ENCODE measurements around the gene TMEM255B. TPM values are rescaled to one million over a fixed set of nuclear protein-coding genes. Genes with fewer than 3 reads are reported as not detected.

The TMEM255B gene
- total RNA-seq, 1 experiment from 2014 or later: 2.8 TPM

DNA sequence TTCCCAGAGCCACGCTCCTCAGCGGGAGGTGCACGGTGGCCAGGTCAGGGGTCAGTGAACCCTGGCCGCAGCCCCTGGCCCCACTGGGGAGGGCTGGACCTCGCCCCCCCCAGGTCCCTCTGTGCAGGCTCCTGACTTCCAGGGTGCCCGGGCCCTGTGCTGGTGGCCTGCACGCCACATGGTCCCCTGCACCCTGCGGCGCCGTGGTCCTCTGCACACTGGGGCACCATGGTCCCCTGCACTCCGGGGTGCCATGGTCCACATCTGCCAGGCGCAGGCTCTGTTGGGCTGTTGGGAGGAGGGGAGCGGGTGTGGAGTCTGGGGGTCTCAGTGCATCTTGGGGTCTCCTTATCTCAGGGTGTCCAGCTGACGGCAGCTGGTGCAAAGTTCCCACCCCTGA is 23.3 kb upstream of the TMEM255B start:
- no peak overlapping the region for H3K56ac ChIP-seq (ENCODE audit: insufficient read length, low read depth, low read length)
- no peaks in the 10 kb centered on the region for H3K27me3 ChIP-seq (ENCODE audit: insufficient read depth, low read length)
- H2BK20ac ChIP-seq (ENCODE audit: low read depth, low read length, poor library complexity, severe bottlenecking): no peak overlapping the region
- H3K79me2 ChIP-seq (ENCODE audit: insufficient read depth, low read length): no peaks in the 10 kb centered on the region
- H2BK120ac ChIP-seq (ENCODE audit: low read depth, low read length, poor library complexity, severe bottlenecking): no peak overlapping the region
- no peaks in the 10 kb centered on the region for H3K23me2 ChIP-seq (ENCODE audit: insufficient read length, low read depth, low read length, poor library complexity, severe bottlenecking)
- Mint-ChIP-seq H3K4me3 (no peak overlapping the region), H3K4me1 (peaks cover 0 to 6% of the 10 kb centered on the region in 2 experiments; a peak in 3 of 4 replicates), H3K9me3 (peaks cover 5 to 10% of the 10 kb centered on the region in 2 experiments; a peak in 3 of 5 replicates), H3K27me3 (ENCODE audit: low read depth) (peaks cover 4% of the 10 kb centered on the region), H3K36me3 (ENCODE audit: insufficient read depth in 1 of 3, low read depth in 3 of 3) (peaks cover 0 to 3% (median 0%) of the 10 kb centered on the region in 3 experiments; a peak in 1 of 7 replicates), H3K27ac (no peak overlapping the region)
- TF ChIP-seq, protein P1, sequence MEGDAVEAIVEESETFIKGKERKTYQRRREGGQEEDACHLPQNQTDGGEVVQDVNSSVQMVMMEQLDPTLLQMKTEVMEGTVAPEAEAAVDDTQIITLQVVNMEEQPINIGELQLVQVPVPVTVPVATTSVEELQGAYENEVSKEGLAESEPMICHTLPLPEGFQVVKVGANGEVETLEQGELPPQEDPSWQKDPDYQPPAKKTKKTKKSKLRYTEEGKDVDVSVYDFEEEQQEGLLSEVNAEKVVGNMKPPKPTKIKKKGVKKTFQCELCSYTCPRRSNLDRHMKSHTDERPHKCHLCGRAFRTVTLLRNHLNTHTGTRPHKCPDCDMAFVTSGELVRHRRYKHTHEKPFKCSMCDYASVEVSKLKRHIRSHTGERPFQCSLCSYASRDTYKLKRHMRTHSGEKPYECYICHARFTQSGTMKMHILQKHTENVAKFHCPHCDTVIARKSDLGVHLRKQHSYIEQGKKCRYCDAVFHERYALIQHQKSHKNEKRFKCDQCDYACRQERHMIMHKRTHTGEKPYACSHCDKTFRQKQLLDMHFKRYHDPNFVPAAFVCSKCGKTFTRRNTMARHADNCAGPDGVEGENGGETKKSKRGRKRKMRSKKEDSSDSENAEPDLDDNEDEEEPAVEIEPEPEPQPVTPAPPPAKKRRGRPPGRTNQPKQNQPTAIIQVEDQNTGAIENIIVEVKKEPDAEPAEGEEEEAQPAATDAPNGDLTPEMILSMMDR (conservative IDR thresholded peaks at IDR 0.05): no peak
- H3K27ac ChIP-seq (ENCODE audit: insufficient read length, low read depth, low read length): no peak overlapping the region
- no peak overlapping the region for H2AK5ac ChIP-seq (ENCODE audit: insufficient read length, low read length)
- H3K4me2 ChIP-seq (ENCODE audit: insufficient read depth, insufficient read length, low read length): no peak overlapping the region
- no peak overlapping the region for H3K14ac ChIP-seq (ENCODE audit: insufficient read depth, low read length)
- no peak overlapping the region for H3T11ph ChIP-seq (ENCODE audit: low read length)
- H3K4me1 ChIP-seq (ENCODE audit: insufficient read depth, low read length): no peaks in the 10 kb centered on the region
- no peak overlapping the region for H3K23ac ChIP-seq (ENCODE audit: insufficient read length, low read depth, low read length)
- H2BK12ac ChIP-seq (ENCODE audit: insufficient read length, low read depth, low read length): no peak overlapping the region
- H3K9me3 ChIP-seq (ENCODE audit: control insufficient read depth, low read depth, low read length): no peaks in the 10 kb centered on the region
- no peak overlapping the region for H2BK15ac ChIP-seq (ENCODE audit: low read depth, low read length)
- H3K18ac ChIP-seq (ENCODE audit: insufficient read length, low read depth, low read length): no peak overlapping the region
- H3K79me1 ChIP-seq (ENCODE audit: insufficient read depth, low read depth, low read length, poor library complexity, severe bottlenecking): no peaks in the 10 kb centered on the region
- H2BK5ac ChIP-seq (ENCODE audit: insufficient read length, low read length): no peak overlapping the region
- WGBS (ENCODE audit: extremely low coverage, insufficient read length, low lambda C conversion rate): no CpG with 5 or more reads among the region's 14 CpGs
- DNase-seq: no peak
- no peak overlapping the region for H4K5ac ChIP-seq (ENCODE audit: insufficient read length, low read depth, low read length)
- H2AFZ ChIP-seq (ENCODE audit: low read length): no peak overlapping the region
- no peak overlapping the region for H3K4ac ChIP-seq (ENCODE audit: low read depth, low read length)
- no peak overlapping the region for H3K9ac ChIP-seq (ENCODE audit: extremely low read depth, insufficient read length, low read length)
- no peak overlapping the region for H4K91ac ChIP-seq (ENCODE audit: insufficient read length, low read depth, low read length)
- no peak overlapping the region for H4K8ac ChIP-seq (replicated peaks; ENCODE audit: insufficient read length, low read depth, low read length)
- no peaks in the 10 kb centered on the region for H4K20me1 ChIP-seq (ENCODE audit: control insufficient read depth, insufficient read depth, insufficient read length)

All from H9 (cell line).